Measurements from ENCODE around the gene STARD7. TPM values are rescaled to one million over a fixed set of nuclear protein-coding genes. Genes with fewer than 3 reads are reported as not detected.

Gene STARD7
- total RNA-seq, 1 donor, result 170 TPM

DNA sequence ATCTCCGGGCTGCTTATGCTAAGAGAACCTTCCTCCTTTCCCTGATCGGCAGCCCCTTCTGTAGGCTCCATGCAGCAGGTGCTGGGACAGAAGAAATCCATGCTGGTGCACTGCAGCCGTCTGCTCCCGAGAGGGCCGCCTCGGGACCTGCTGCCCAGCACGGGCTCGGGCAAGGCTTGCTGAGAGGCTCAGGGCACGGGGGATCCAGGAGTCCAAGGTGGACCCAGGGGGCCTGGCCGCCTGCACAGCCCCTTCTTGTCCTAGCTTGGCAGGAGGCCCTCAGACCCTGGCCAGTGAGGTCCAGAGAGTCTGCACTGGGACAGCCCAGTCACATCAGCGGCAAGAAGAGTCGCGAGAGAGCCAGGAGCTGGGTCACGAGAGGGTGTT lies 50.1 kb downstream of the STARD7 start:
- H3K4me3 ChIP-seq (ENCODE audit: low read depth, low read length), result no peak overlapping the region
- DNase-seq (ENCODE audit: low read depth), result no peak
- no peak for TF ChIP-seq CTCF (IDR thresholded peaks at IDR 0.05; ENCODE audit: insufficient read depth, low read length)

DNA sequence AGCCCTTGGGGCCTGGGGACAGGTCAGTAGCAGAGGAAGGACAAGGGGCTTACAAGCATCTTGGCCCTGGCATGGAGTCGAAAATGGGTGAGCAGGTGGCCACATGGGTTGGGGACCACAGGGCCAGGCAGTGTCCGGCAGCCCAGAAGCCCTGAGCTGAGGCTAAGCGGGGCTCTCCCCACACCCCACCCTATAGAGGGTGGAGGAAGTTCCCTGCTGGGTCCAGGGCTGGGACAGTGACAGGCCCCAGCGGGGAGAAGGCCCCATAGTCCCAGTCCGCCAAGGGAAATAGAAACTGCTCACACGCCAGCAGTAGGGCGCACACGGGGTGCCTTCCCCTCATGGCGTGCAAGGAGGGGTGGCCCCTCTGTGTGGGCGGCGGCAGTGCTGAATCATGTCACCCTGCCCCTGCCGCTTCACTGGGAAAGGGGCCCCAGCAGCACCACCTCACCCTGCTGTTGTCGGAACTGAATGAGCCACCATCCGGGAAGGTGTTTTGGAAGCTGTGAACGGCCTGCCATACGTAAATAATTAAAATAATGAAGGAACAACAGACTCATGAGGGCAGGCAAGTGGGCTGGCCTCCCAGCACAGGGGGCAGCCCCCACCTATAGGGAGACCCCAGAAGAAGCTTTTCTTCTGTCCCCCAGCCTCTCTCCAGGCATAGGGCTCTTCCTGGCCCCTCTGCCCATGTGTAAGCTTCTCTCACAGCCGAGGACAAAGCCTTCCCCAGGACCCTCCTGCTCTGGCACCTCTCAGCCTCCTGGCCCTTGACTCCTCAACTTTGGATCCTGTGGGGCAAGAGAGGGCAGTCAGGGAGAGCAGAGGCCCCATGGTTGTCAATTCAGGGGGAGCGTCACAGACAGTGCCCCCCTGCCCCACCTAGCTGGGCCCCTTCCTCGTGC lies 50.7 kb downstream of the STARD7 start:
- no peak for DNase-seq (ENCODE audit: low read depth)
- no peak for TF ChIP-seq CTCF (IDR thresholded peaks at IDR 0.05; ENCODE audit: insufficient read depth, low read length)
- no peak overlapping the region for H3K4me3 ChIP-seq (ENCODE audit: low read depth, low read length)

DNA sequence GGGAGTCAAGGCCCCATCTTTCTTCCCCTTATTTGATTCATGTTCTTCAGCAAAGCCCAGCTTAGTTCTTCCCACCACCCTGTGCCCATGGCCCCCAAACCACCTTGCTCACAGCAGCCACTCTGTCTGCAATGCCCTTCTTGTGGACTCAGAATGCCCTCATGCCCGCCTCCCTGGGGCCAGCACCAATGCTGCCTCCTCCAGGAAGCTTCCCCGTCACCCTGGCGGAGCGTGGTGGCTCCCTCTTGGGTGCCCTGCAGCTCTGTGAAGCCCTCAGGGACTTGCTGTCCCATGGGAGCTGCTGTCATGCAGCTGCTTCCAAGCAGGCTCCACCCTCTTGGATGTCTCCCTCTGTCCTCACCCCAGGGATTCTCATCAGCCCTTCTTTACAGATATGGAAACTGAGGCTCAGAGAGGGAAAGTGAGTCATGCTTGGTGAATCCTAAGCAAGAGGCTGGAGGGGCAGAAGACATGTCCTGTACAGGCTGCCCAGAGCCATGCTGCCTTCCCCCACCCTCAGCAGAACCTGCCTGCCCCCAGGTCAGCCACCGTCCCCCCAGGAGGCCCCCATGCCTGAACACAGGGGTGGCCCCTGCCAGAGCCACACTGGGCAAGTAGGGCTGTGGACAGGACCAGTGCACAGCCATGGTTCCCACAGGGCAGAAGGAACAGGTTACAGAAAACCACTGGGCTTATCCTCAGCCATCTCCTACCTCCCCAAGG lies 51.5 kb downstream of the STARD7 start:
- no peak overlapping the region for H3K4me3 ChIP-seq (ENCODE audit: low read depth, low read length)
- TF ChIP-seq CTCF (IDR thresholded peaks at IDR 0.05; ENCODE audit: insufficient read depth, low read length), result no peak
- DNase-seq (ENCODE audit: low read depth), result no peak

DNA sequence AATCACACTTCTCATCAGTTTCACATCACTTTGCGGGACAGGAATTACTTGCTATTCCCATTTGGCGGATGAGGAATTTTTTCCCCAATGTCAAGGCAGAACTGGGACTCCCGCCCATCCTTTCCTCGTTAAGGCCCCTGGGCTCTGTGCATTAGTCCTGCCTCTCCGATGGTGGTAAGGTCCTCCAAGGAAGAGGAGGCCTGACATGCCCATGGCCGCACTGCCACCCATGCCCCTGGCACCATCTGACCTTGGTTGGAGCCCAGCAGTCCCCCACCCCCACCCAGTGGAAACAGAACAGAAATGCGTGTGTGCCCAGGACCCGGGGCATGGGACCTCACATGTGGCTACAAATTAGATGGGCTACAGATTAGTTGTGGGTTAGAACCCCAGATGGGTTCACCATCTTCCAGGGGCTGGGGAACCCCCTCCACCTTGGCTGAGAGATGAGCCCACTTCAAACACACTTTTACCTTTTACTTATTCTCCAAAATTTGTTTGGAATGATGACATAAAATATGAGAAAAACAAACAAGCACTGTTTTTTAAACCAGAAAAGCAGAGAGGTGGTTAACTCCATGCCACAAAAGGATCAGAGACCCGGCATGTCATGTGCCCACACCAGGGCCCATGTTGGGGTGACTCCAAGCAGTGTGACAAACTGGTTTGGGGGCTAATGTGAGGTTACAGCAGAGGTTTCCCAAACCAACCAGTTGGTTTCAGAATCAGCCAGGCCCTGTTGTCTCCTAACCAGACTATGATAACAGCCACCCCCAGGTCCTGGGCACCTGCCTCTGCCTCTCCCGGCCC lies 52.4 kb downstream of the STARD7 start:
- H3K4me3 ChIP-seq (ENCODE audit: low read depth, low read length), result no peak overlapping the region
- DNase-seq (ENCODE audit: low read depth), result no peak
- no peak for TF ChIP-seq CTCF (IDR thresholded peaks at IDR 0.05; ENCODE audit: insufficient read depth, low read length)

GRCh38 chr2:96154506-96155380 lies 53.9 kb downstream of the STARD7 start:
- no peak for TF ChIP-seq CTCF (IDR thresholded peaks at IDR 0.05; ENCODE audit: insufficient read depth, low read length)
- no peak for DNase-seq (ENCODE audit: low read depth)
- H3K4me3 ChIP-seq (ENCODE audit: low read depth, low read length), result no peak overlapping the region

DNA sequence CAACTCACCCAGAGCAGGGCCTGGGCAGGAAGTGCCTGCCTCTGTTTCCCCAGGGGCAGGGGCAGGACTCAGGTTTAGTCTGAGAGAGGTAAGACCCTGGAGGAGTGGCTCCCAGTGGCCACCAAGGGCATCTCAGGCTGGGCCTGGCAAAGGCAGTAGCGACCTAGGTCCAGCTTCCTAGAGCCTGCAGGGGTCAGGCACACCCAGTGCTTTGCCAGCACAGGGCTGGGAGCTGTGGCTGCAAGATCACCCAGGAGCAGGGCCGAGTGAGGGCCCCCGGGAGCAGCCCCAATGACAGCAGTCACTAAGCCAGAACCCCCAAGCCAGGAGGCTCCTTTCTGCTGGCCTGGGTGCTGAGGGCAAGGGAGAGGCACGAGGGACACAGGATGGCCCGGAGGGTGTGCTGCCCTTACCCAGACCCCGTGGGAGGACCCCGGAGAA lies 54.6 kb downstream of the STARD7 start:
- H3K4me3 ChIP-seq (ENCODE audit: low read depth, low read length), result no peak overlapping the region
- TF ChIP-seq CTCF (IDR thresholded peaks at IDR 0.05; ENCODE audit: insufficient read depth, low read length), result no peak
- DNase-seq (ENCODE audit: low read depth), result no peak

Data from fibroblast of the aortic adventitia (primary cell).